ENCODE results near the gene CCIN. TPM values are rescaled to one million over a fixed set of nuclear protein-coding genes. Genes with fewer than 3 reads are reported as not detected.

CCIN gene
- polyA plus RNA-seq, 1 of the 3 experiments (the other 2 are of a cell fraction): 0.54 TPM

DNA sequence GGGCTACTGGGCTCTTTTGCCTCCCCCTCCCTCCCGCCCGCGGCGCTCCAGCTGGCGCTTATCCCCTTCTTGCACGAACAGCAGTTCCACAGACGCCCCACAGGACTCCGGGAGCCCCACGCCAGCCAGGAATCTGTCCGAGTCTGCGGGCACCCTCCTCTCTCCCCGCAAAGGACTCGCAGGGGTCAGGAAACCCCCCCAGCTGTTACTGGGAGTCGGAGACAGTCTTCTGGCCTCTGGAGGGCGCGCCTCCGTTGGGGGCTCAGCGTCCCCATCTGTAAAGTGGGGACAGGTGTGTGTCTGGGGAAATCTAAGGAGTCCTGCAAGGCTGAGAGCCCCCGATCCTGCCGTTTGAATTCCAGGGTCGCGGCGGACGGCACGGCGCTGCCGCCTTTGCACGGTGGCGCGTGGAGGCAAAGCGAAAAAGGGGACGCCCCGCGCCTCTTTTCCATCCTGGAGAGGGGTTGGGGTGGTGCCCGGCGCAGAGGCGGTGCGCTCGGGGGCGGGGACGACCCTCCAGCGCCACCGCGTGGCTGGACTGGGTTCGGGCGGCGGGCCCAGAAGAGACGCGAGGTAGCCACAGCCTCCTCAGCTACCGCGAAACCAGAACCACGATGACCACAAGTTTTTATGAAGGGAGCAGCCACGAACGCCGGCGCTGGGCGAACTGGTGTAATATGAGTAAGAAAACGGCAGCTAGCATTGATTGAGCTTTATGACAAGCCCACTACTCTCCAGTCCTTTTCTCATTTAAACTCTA, 2.8 kb upstream of the CCIN start (continued):
- no peak for TF ChIP-seq IRF3 (IDR thresholded peaks at IDR 0.05; ENCODE audit: low read depth, low read length)
- TF ChIP-seq, protein P1, sequence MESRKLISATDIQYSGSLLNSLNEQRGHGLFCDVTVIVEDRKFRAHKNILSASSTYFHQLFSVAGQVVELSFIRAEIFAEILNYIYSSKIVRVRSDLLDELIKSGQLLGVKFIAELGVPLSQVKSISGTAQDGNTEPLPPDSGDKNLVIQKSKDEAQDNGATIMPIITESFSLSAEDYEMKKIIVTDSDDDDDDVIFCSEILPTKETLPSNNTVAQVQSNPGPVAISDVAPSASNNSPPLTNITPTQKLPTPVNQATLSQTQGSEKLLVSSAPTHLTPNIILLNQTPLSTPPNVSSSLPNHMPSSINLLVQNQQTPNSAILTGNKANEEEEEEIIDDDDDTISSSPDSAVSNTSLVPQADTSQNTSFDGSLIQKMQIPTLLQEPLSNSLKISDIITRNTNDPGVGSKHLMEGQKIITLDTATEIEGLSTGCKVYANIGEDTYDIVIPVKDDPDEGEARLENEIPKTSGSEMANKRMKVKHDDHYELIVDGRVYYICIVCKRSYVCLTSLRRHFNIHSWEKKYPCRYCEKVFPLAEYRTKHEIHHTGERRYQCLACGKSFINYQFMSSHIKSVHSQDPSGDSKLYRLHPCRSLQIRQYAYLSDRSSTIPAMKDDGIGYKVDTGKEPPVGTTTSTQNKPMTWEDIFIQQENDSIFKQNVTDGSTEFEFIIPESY (IDR thresholded peaks at IDR 0.05; ENCODE audit: borderline replicate concordance, low read depth): no peak
- TF ChIP-seq RFX5 (IDR thresholded peaks at IDR 0.05; ENCODE audit: low read length): no peak

DNA sequence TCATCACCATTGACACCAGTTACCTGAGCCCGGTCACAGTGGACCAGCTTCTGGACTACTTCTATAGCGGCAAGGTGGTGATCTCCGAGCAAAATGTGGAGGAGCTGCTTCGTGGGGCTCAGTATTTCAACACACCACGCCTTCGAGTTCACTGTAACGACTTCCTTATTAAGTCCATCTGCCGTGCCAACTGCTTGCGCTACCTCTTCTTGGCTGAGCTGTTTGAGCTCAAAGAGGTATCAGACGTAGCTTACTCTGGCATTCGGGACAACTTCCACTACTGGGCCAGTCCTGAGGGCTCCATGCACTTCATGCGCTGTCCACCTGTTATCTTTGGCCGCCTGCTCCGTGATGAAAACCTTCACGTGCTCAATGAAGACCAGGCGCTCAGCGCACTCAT, 520 bp downstream of the CCIN start:
- no peak overlapping the region for H3K4me2 ChIP-seq
- no peaks in the 10 kb centered on the region for H4K20me1 ChIP-seq (ENCODE audit: insufficient read depth)
- no peaks in the 10 kb centered on the region for H3K9me3 ChIP-seq
- no peak overlapping the region for H3K4me3 ChIP-seq (ENCODE audit: low read depth in 2 of 2, low read length in 1 of 2)
- H3K9ac ChIP-seq: no peak overlapping the region
- H3K27ac ChIP-seq (ENCODE audit: low read depth in 2 of 2, low read length in 1 of 2): no peak overlapping the region
- no peak for TF ChIP-seq FOXM1 (IDR thresholded peaks at IDR 0.05; ENCODE audit: low read depth)
- no peak for TF ChIP-seq REST (IDR thresholded peaks at IDR 0.05; ENCODE audit: low read depth, low read length)
- TF ChIP-seq, protein P1 (IDR thresholded peaks at IDR 0.05; ENCODE audit: borderline replicate concordance, low read depth): no peak
- TF ChIP-seq TEAD4 (IDR thresholded peaks at IDR 0.05; ENCODE audit: borderline replicate concordance, insufficient read depth): no peak
- no peak for TF ChIP-seq EZH2phosphoT487 (IDR thresholded peaks at IDR 0.05; ENCODE audit: borderline replicate concordance, low read depth)
- TF ChIP-seq FOSL2 (IDR thresholded peaks at IDR 0.05; ENCODE audit: borderline replicate concordance, low read depth): no peak
- TF ChIP-seq RXRA (IDR thresholded peaks at IDR 0.05; ENCODE audit: borderline replicate concordance, low read depth): no peak
- no peak for TF ChIP-seq POLR2AphosphoS5 (IDR thresholded peaks at IDR 0.05; ENCODE audit: low read depth, low read length)
- TF ChIP-seq FOXJ3 (CRISPR knock-in tag; IDR thresholded peaks at IDR 0.05): no peak
- no peak for TF ChIP-seq CHD2 (IDR thresholded peaks at IDR 0.05; ENCODE audit: low read length, partially characterized antibody)
- no peak for TF ChIP-seq RAD21 (IDR thresholded peaks at IDR 0.05; ENCODE audit: low read length)
- no peak for TF ChIP-seq RCOR1 (IDR thresholded peaks at IDR 0.05; ENCODE audit: low read length)
- peaks cover 4 to 5% of the 10 kb centered on the region in 2 experiments; a peak in 3 of 4 replicates for H3K4me1 ChIP-seq (ENCODE audit: control insufficient read depth in 1 of 2, insufficient read depth in 2 of 2, low read depth in 1 of 2, low read length in 1 of 2)
- WGBS (ENCODE audit: low lambda C conversion rate): 95% methylated on average over 14 of the region's 17 CpGs
- no peak for DNase-seq
- ChIA-PET CTCF (interaction anchor here (0.6 to 8.8 kb wide), 4 partner anchors 20 to 69 kb away, joined by 3 to 167 read pairs (median 62); partner anchors contain the start of genes CLTA and GLIPR2), POLR2A (interaction anchor here (1.0 kb wide), 1 partner anchor 20 kb away, joined by 4 read pairs; no protein-coding TSS in a partner anchor)
- H2AFZ ChIP-seq (ENCODE audit: low read depth): no peak overlapping the region
- H3F3A ChIP-seq (replicated peaks; ENCODE audit: insufficient read depth): peaks cover 7% of the 10 kb centered on the region
- no peaks in the 10 kb centered on the region for H3K27me3 ChIP-seq (ENCODE audit: insufficient read depth)
- H3K9me2 ChIP-seq: no peaks in the 10 kb centered on the region
- no peaks in the 10 kb centered on the region for H3K79me2 ChIP-seq (ENCODE audit: insufficient read depth)
- H3K36me3 ChIP-seq (replicated peaks in 1 of 2; ENCODE audit: control insufficient read depth in 1 of 2, insufficient read depth in 2 of 2, low read length in 1 of 2): no peaks in the 10 kb centered on the region

Measured in SK-N-SH (cell line).